IMR-90 (cell line): ENCODE data around the gene TNNC1. TPM values are rescaled to one million over a fixed set of nuclear protein-coding genes. Genes with fewer than 3 reads are reported as not detected.

Experiments used
- ATAC-seq: fragments of 200-7000 bp; cut with Tn5 transposase; 2 replicates; pipeline ENCODE4 v1.9.1; 2020; ENCODE audit warnings: low read depth, mild to moderate bottlenecking, moderate library complexity
- BruUV-seq: library from RNA; stranded (reverse); fragments of 400-500 nt; replicated peaks from 2 replicates; lab custom pipeline; 2021; lab: Mats Ljungman, UMichigan
- CTCF ChIA-PET: fragments of 300-600 bp; formaldehyde crosslinking; extraction: SDS; loops from one replicate; lab custom pipeline; 2021; ENCODE audit warnings: antibody characterized with exemption; lab: Yijun Ruan, JAX
- POLR2A ChIA-PET: fragments of 300-600 bp; sonication (Branson Sonifier 250); formaldehyde crosslinking; loops from one replicate; lab custom pipeline; 2022; ENCODE audit warnings: antibody characterized with exemption; ENCODE audit not compliant: unreplicated experiment; lab: Charles Lee
- DNase-seq: peaks from one replicate; pipeline ENCODE4 v3.0.0; 2013
- H2AFZ ChIP-seq: replicated peaks from 2 replicates; pipeline ENCODE3; 2013; ENCODE audit warnings: low read length, mild to moderate bottlenecking; ENCODE audit not compliant: poor library complexity
- H2AK5ac ChIP-seq: 2 replicates; pipeline ENCODE4 v1.6.1; 2013; ENCODE audit warnings: low read depth, low read length, inconsistent platforms
- H2AK9ac ChIP-seq: replicated peaks from 2 replicates; pipeline ENCODE3; 2013; ENCODE audit warnings: mild to moderate bottlenecking, low read depth, low read length, moderate library complexity; ENCODE audit not compliant: poor library complexity
- H2BK120ac ChIP-seq: 2 replicates; pipeline ENCODE4 v1.6.1; 2013; ENCODE audit warnings: low read depth, low read length, inconsistent platforms
- H2BK15ac ChIP-seq: 3 replicates; pipeline ENCODE4 v1.6.1; 2013; ENCODE audit warnings: low read depth, low read length, inconsistent platforms
- H2BK20ac ChIP-seq: 2 replicates; pipeline ENCODE4 v1.6.1; 2013; ENCODE audit warnings: low read depth, mild to moderate bottlenecking, inconsistent platforms, low read length, moderate library complexity
- H2BK5ac ChIP-seq: 2 replicates; pipeline ENCODE4 v1.6.1; 2013; ENCODE audit warnings: mild to moderate bottlenecking, low read depth, low read length, inconsistent platforms; ENCODE audit not compliant: poor library complexity, severe bottlenecking
- H3K14ac ChIP-seq: replicated peaks from 2 replicates; pipeline ENCODE4 v1.6.1; 2013; ENCODE audit warnings: low read depth, low read length, inconsistent platforms
- H3K18ac ChIP-seq: 2 replicates; pipeline ENCODE4 v1.6.1; 2013; ENCODE audit warnings: low read depth, low read length, control low read depth
- H3K23ac ChIP-seq: 2 replicates; pipeline ENCODE4 v1.6.1; 2013; ENCODE audit warnings: low read depth, low read length, inconsistent platforms
- H3K27ac ChIP-seq: 2 replicates; pipeline ENCODE4 v1.5.1; 2013; ENCODE audit warnings: mild to moderate bottlenecking, control low read depth, low read length; ENCODE audit not compliant: insufficient read depth
- H3K27me3 ChIP-seq: 2 replicates; pipeline ENCODE4 v1.6.1; 2013; ENCODE audit warnings: low read length; ENCODE audit not compliant: control insufficient read depth, insufficient read depth
- H3K36me3 ChIP-seq: 2 replicates; pipeline ENCODE4 v1.6.1; 2013; ENCODE audit warnings: low read length, mixed read lengths; ENCODE audit not compliant: control insufficient read depth, insufficient read depth
- H3K4ac ChIP-seq: 2 replicates; pipeline ENCODE4 v1.6.1; 2013; ENCODE audit warnings: low read depth, low read length, inconsistent platforms
- H3K4me1 ChIP-seq: 2 replicates; pipeline ENCODE4 v1.6.1; 2013; ENCODE audit warnings: low read length, mixed read lengths; ENCODE audit not compliant: control insufficient read depth, insufficient read depth
- H3K4me2 ChIP-seq: 2 replicates; pipeline ENCODE4 v1.6.1; 2013; ENCODE audit warnings: low read depth, mild to moderate bottlenecking, control low read depth, low read length, moderate library complexity
- H3K4me3 ChIP-seq: 2 replicates; pipeline ENCODE4 v1.5.1; 2013; ENCODE audit warnings: low read depth, mild to moderate bottlenecking, control low read depth, low read length, moderate library complexity; ENCODE audit not compliant: insufficient read depth
- H3K56ac ChIP-seq: 2 replicates; pipeline ENCODE4 v1.6.1; 2013; ENCODE audit warnings: low read length, inconsistent platforms; ENCODE audit not compliant: insufficient read depth; ENCODE audit errors: extremely low read depth
- H3K79me1 ChIP-seq, 2 experiments: 2 replicates each; pipeline ENCODE4 v1.6.1; 2013; ENCODE audit warnings: low read length in 2 of 2, inconsistent platforms in 1 of 2, low read depth in 1 of 2
- H3K9ac ChIP-seq: 2 replicates; pipeline ENCODE4 v1.6.1; 2013; ENCODE audit warnings: low read depth, low read length, control low read depth
- H3K9me1 ChIP-seq: 2 replicates; pipeline ENCODE4 v1.6.1; 2013; ENCODE audit warnings: low read length, inconsistent platforms; ENCODE audit not compliant: insufficient read depth
- H3K9me3 ChIP-seq: 2 replicates; pipeline ENCODE4 v1.6.1; 2013; ENCODE audit warnings: low read length; ENCODE audit not compliant: control insufficient read depth, insufficient read depth
- H4K20me1 ChIP-seq: 2 replicates; pipeline ENCODE4 v1.6.1; 2013; ENCODE audit warnings: low read length, inconsistent platforms; ENCODE audit not compliant: insufficient read depth
- H4K5ac ChIP-seq: 2 replicates; pipeline ENCODE4 v1.6.1; 2013; ENCODE audit warnings: mild to moderate bottlenecking, low read depth, low read length, control low read depth
- H4K8ac ChIP-seq, 2 experiments: 2 replicates each; pipeline ENCODE4 v1.6.1; 2013; ENCODE audit warnings: low read depth in 2 of 2, low read length in 2 of 2, control low read depth in 1 of 2, inconsistent platforms in 1 of 2
- H4K91ac ChIP-seq: 2 replicates; pipeline ENCODE4 v1.6.1; 2013; ENCODE audit warnings: low read depth, low read length, inconsistent platforms; ENCODE audit not compliant: insufficient read depth
- CEBPB ChIP-seq: IDR thresholded peaks from 2 replicates; pipeline ENCODE4 v1.6.1; 2012; ENCODE audit warnings: low read depth, low read length, improper control_type of control experiment
- CHD1 ChIP-seq: IDR thresholded peaks from 2 replicates; pipeline ENCODE4 v1.6.1; 2012; ENCODE audit warnings: low read depth, low read length, improper control_type of control experiment
- ELK1 ChIP-seq: fragments of 150-350 bp; IDR thresholded peaks from 2 replicates; pipeline ENCODE4 v1.6.1; 2016; ENCODE audit warnings: low read depth, mild to moderate bottlenecking, low read length, moderate library complexity, borderline replicate concordance
- FOS ChIP-seq: fragments of 150-350 bp; IDR thresholded peaks from 2 replicates; pipeline ENCODE4 v1.6.1; 2016; ENCODE audit warnings: low read depth, low read length
- POLR2A ChIP-seq: IDR thresholded peaks from 2 replicates; pipeline ENCODE4 v1.6.1; 2012; ENCODE audit warnings: mild to moderate bottlenecking, low read depth, low read length
- RCOR1 ChIP-seq: IDR thresholded peaks from 2 replicates; pipeline ENCODE4 v1.6.1; 2012; ENCODE audit warnings: mild to moderate bottlenecking, low read length, improper control_type of control experiment; ENCODE audit not compliant: insufficient replicate concordance
- SMC3 ChIP-seq: fragments of 150-350 bp; IDR thresholded peaks from 2 replicates; pipeline ENCODE4 v1.6.1; 2016; ENCODE audit warnings: low read depth, mild to moderate bottlenecking, antibody characterized with exemption, low read length, moderate library complexity
- USF2 ChIP-seq: fragments of 150-350 bp; IDR thresholded peaks from 2 replicates; pipeline ENCODE4 v1.6.1; 2017; ENCODE audit warnings: mild to moderate bottlenecking, antibody characterized with exemption, low read length, low read depth
- WGBS, 2 experiments: methylation state at CpG; one replicate each; pipeline versions ENCODE4 v1.1.5 to v1.1.7; 2013; ENCODE audit warnings: missing lambda C conversion rate in 2 of 2; ENCODE audit not compliant: insufficient read length in 1 of 2; ENCODE audit errors: extremely low coverage in 2 of 2; 5-methylcytosine and 5-hydroxymethylcytosine counted together
- dilution Hi-C: fragments of 300-500 bp; cut with HindIII; formaldehyde crosslinking; loops from one replicate; pipeline ENCODE4 v1.14.3; 2018; ENCODE audit warnings: low sequenced_read_pairs; ENCODE audit not compliant: unreplicated experiment
- in situ Hi-C: fragments of 300-500 bp; cut with MboI; formaldehyde crosslinking; loops from 3 replicates; pipeline ENCODE4 v1.14.3; 2019; ENCODE audit warnings: low sequenced_read_pairs, inconsistent platforms, mixed read lengths
- intact Hi-C: fragments of 100-400 bp; cut with micrococcal nuclease; formaldehyde crosslinking; loops from 2 replicates; pipeline ENCODE4 v1.10.0; 2022
- polyA plus RNA-seq, 3 experiments: library from polyadenylated mRNA; depleted of rRNA; stranded (reverse); fragments of >200 nt; gene quantifications; 2 replicates each; pipeline ENCODE4 v1.2.3, GENCODE V29; 2012; ENCODE audit warnings: low replicate concordance in 1 of 3
- total RNA-seq: library from RNA; depleted of rRNA; stranded (reverse); fragments of >200 nt; gene quantifications from 2 replicates; pipeline ENCODE4 v1.2.3, GENCODE V29; 2012

The TNNC1 gene
- total and polyA plus RNA-seq, 2 of the 4 experiments (the other 2 are of a cell fraction), result 1.3 to 4.6 TPM

- Histone ChIP-seq H3K4ac (no peak overlapping the region), H3K23ac (no peak overlapping the region), H2AK5ac (no peak overlapping the region), H4K8ac (no peak overlapping the region), H3K9me1 (0 out of 2 replicates have a peak, but pooled peaks cover 4% of the 10 kb centered on the region), H4K20me1 (peaks cover 13% of the 10 kb centered on the region; the same call in 1 of the 2 replicates), H3K14ac (no peak overlapping the region), H2AK9ac (no peak overlapping the region), H3K4me1 (no peaks in the 10 kb centered on the region), H2BK120ac (no peak overlapping the region), H3K56ac (no peak overlapping the region), H3K36me3 (peaks cover 78% of the 10 kb centered on the region), H3K4me2 (no peak overlapping the region), H3K9ac (no peak overlapping the region), H3K27ac (no peak overlapping the region), H3K79me1 (peaks cover 0 to 21% of the 10 kb centered on the region in 2 experiments; a peak in 2 of 4 replicates), H4K91ac (no peak overlapping the region), H3K9me3 (no peaks in the 10 kb centered on the region), H3K4me3 (no peak overlapping the region), H2AFZ (no peak overlapping the region), H3K18ac (no peak overlapping the region), H2BK5ac (no peak overlapping the region), H2BK15ac (no peak overlapping the region), H3K27me3 (no peaks in the 10 kb centered on the region), H4K5ac (no peak overlapping the region), H2BK20ac (no peak overlapping the region)
- TF ChIP-seq CEBPB, result no peak
- no peak for TF ChIP-seq USF2
- no peak for TF ChIP-seq SMC3
- TF ChIP-seq POLR2A, result no peak
- no peak for TF ChIP-seq ELK1
- no peak for TF ChIP-seq RCOR1
- no peak for TF ChIP-seq FOS
- no peak for TF ChIP-seq CHD1
- intact Hi-C loops, result no loop called here
- DNase-seq, result no peak
- no peak for ATAC-seq
- BruUV-seq, result no TSS peak
- 92% methylated on average over 14 of the region's 22 CpGs; no CpG with 5 or more reads in 1 of the 2 experiments for WGBS, 2 experiments
- in situ Hi-C loops, result no loop called here
- dilution Hi-C loops, result no loop called here
- ChIA-PET CTCF (interaction anchor here (0.6 kb wide), 1 partner anchor 406 kb away, joined by 3 read pairs; no protein-coding TSS in a partner anchor), POLR2A (no interaction called here)
These were observed 36.4 kb upstream of the TNNC1 start for GRCh38 chr3:52490035-52490938.
